K562 (cell line): ENCODE data around the gene KSR2. TPM values are rescaled to one million over a fixed set of nuclear protein-coding genes. Genes with fewer than 3 reads are reported as not detected.

ENCODE experiments used
- ATAC-seq: fragments of 200-7000 bp; cut with Tn5 transposase; 3 replicates; pipeline ENCODE4 v1.9.1; 2020; ENCODE audit warnings: moderate library complexity
- BruUV-seq: library from RNA; stranded (reverse); fragments of 400-500 nt; replicated peaks from 2 replicates; lab custom pipeline; 2021; lab: Mats Ljungman, UMichigan
- CTCF ChIA-PET: fragments of 300-600 bp; formaldehyde crosslinking; extraction: SDS; loops from one replicate; lab custom pipeline; 2021; ENCODE audit warnings: low intra/inter-chr PET ratio; lab: Yijun Ruan, JAX
- POLR2A ChIA-PET: fragments of 300-600, 350-650 bp; sonication (Branson Sonifier 250); formaldehyde crosslinking; extraction: SDS; loops from one replicate; lab custom pipeline; 2021; ENCODE audit warnings: antibody characterized with exemption, inconsistent platforms; lab: Yijun Ruan, JAX
- DNase-seq, 4 experiments: peaks; one replicate each; pipeline versions ENCODE4 v3.0.0 to v3.0.0-alpha.2; 2011 to 2018; ENCODE audit warnings: low spot score in 3 of 4, mixed read lengths in 3 of 4; ENCODE audit errors: extremely low read depth in 1 of 4
- FAIRE-seq: peaks from 2 replicates; lab custom pipeline; 2011; peaks lifted over from hg19 to GRCh38; lab: Jason Lieb, UNC
- H2AFZ ChIP-seq: 2 replicates; pipeline ENCODE4 v1.6.0; 2011; ENCODE audit warnings: low read depth, low read length, control low read depth, inconsistent platforms
- H3K27ac ChIP-seq: fragments of 200-600 bp; 3 replicates; pipeline ENCODE4 v1.8.0; 2011; ENCODE audit warnings: low read depth, mild to moderate bottlenecking, control low read depth, inconsistent platforms, low read length, moderate library complexity, mixed read lengths; ENCODE audit errors: extremely low read depth
- H3K27me3 ChIP-seq, 2 experiments: fragments of 300-600 bp in 1 of 2; 2 replicates in 1 of 2; 3 replicates in 1 of 2; pipeline versions ENCODE4 v1.6.0 to v1.8.0; 2011; ENCODE audit warnings: inconsistent platforms in 2 of 2, low read length in 2 of 2, mild to moderate bottlenecking in 1 of 2, mixed read lengths in 1 of 2, moderate library complexity in 1 of 2; ENCODE audit not compliant: control insufficient read depth in 2 of 2, insufficient read depth in 2 of 2
- H3K36me3 ChIP-seq: fragments of 300-600 bp; 3 replicates; pipeline ENCODE4 v1.8.0; 2011; ENCODE audit warnings: mild to moderate bottlenecking, low read length, inconsistent platforms; ENCODE audit not compliant: control insufficient read depth, insufficient read depth
- H3K4me1 ChIP-seq, 2 experiments: fragments of 200-600 bp in 1 of 2; replicated peaks in 1 of 2; 2 replicates in 1 of 2; 3 replicates in 1 of 2; pipeline versions ENCODE4 v1.5.1 to v1.8.0; 2011; ENCODE audit warnings: inconsistent platforms in 2 of 2, low read length in 2 of 2, mild to moderate bottlenecking in 1 of 2, mixed read lengths in 1 of 2, moderate library complexity in 1 of 2; ENCODE audit not compliant: control insufficient read depth in 2 of 2, insufficient read depth in 2 of 2
- H3K4me2 ChIP-seq: 2 replicates; pipeline ENCODE4 v1.6.1; 2011; ENCODE audit warnings: low read length, control low read depth, inconsistent platforms, mixed read lengths; ENCODE audit not compliant: insufficient read depth
- H3K4me3 ChIP-seq: fragments of 200-600 bp; sonication (generic), shearing (Covaris generic); 2 replicates; pipeline ENCODE4 v1.5.1; 2016; ENCODE audit warnings: control low read depth, inconsistent platforms
- H3K79me2 ChIP-seq: fragments of 200-600 bp; 3 replicates; pipeline ENCODE4 v1.8.0; 2011; ENCODE audit warnings: low read length, inconsistent platforms; ENCODE audit not compliant: control insufficient read depth, insufficient read depth
- H3K9ac ChIP-seq, 2 experiments: 2 replicates each; pipeline versions ENCODE4 v1.6.0 to v1.6.1; 2011; ENCODE audit warnings: low read depth in 2 of 2, low read length in 2 of 2, control low read depth in 1 of 2, inconsistent platforms in 1 of 2, mild to moderate bottlenecking in 1 of 2, mixed read lengths in 1 of 2; ENCODE audit not compliant: insufficient read depth in 1 of 2
- H3K9me1 ChIP-seq: one replicate; pipeline ENCODE4 v1.6.0; 2011; ENCODE audit warnings: inconsistent platforms, mild to moderate bottlenecking, low read length, moderate library complexity; ENCODE audit not compliant: control insufficient read depth, insufficient read depth
- H3K9me3 ChIP-seq: replicated peaks from 2 replicates; pipeline ENCODE4 v1.5.1; 2011; ENCODE audit warnings: low read depth, low read length, inconsistent platforms; ENCODE audit not compliant: control insufficient read depth, insufficient read depth
- H4K20me1 ChIP-seq: replicated peaks from 2 replicates; pipeline ENCODE4 v1.6.1; 2011; ENCODE audit warnings: low read length, inconsistent platforms, mixed read lengths; ENCODE audit not compliant: control insufficient read depth, insufficient read depth
- MCM2 ChIP-seq: fragments of 450-650 bp; IDR thresholded peaks from 2 replicates; pipeline ENCODE4 v1.6.1; 2017; ENCODE audit warnings: low read depth, mild to moderate bottlenecking
- PHTF2 ChIP-seq: fragments of 250-450 bp; sonication (Bioruptor Pico); IDR thresholded peaks from 2 replicates; pipeline ENCODE4 v1.5.0; 2021; ENCODE audit warnings: mild to moderate bottlenecking
- ZBED1 ChIP-seq: IDR thresholded peaks from 2 replicates; pipeline ENCODE4 v1.6.1; 2014
- ZFP36 ChIP-seq: fragments of 150-350 bp; IDR thresholded peaks from 2 replicates; pipeline ENCODE4 v1.6.1; 2018; ENCODE audit warnings: low read length, low read depth; ENCODE audit not compliant: partially characterized antibody
- ZNF232 ChIP-seq: sonication (generic); formaldehyde crosslinking; IDR thresholded peaks from 2 replicates; pipeline ENCODE4 v1.8.0; 2022; ENCODE audit warnings: mild to moderate bottlenecking, missing genetic modification reagents
- ZNF785 ChIP-seq: fragments of 250-450 bp; sonication (Bioruptor Pico); IDR thresholded peaks from 2 replicates; pipeline ENCODE4 v1.4.0; 2020; ENCODE audit warnings: mild to moderate bottlenecking
- WGBS: fragments of 100-300 bp; shearing (Covaris generic); methylation state at CpG from one replicate; pipeline ENCODE4 v1.1.6; 2016; ENCODE audit warnings: low coverage, mixed read lengths; ENCODE audit not compliant: insufficient coverage; ENCODE audit errors: missing lambda C conversion rate; 5-methylcytosine and 5-hydroxymethylcytosine counted together
- in situ Hi-C: fragments of 300-500 bp; cut with MboI; formaldehyde crosslinking; loops from 4 replicates; pipeline ENCODE4 v1.15.0; 2018; ENCODE audit warnings: inconsistent platforms, mixed read lengths
- intact Hi-C: fragments of 100-400 bp; cut with micrococcal nuclease; formaldehyde crosslinking; loops from 2 replicates; pipeline ENCODE4 v1.14.2; 2022
- polyA plus RNA-seq, 8 experiments: library from polyadenylated mRNA; depleted of rRNA in 4 of 8; stranded (reverse) in 5 of 8; unstranded in 3 of 8; fragments of >200 nt; fragmentation: Nextera tagmentation in 2 of 8; fragmentation: Illumina TruSeq in 1 of 8; extraction: Ambion mirVana in 2 of 8; extraction: Trizol in 1 of 8; gene quantifications; 2 replicates each; pipeline versions ENCODE4 v1.2.1 to v1.2.3, GENCODE V29; 2011 to 2014; ENCODE audit warnings: inconsistent platforms in 1 of 8, missing spikeins in 1 of 8
- total RNA-seq, 7 experiments: library from RNA; depleted of rRNA in 6 of 7; stranded (reverse); fragments of >200 nt in 6 of 7; fragmentation: Illumina TruSeq in 2 of 7; extraction: Trizol in 2 of 7; gene quantifications; 2 replicates each; pipeline versions ENCODE4 v1.2.1 to v1.2.3, GENCODE V29; 2011 to 2021; ENCODE audit warnings: low replicate concordance in 1 of 7
- TF ChIP-seq, protein P1 (sequence below): fragments of 450-650 bp; IDR thresholded peaks from 2 replicates; pipeline ENCODE4 v1.7.0; 2016; ENCODE audit warnings: borderline replicate concordance
- TF ChIP-seq, protein P2 (sequence below): sonication (generic); formaldehyde crosslinking; IDR thresholded peaks from 2 replicates; pipeline ENCODE4 v1.8.0; 2023; ENCODE audit warnings: mild to moderate bottlenecking, missing genetic modification reagents
- TF ChIP-seq, protein P3 (sequence below): fragments of 200-400 bp; formaldehyde crosslinking; IDR thresholded peaks from 2 replicates; pipeline ENCODE4 v1.6.1; 2017; ENCODE audit warnings: mild to moderate bottlenecking, low read depth, low read length, moderate library complexity
- TF ChIP-seq, protein P4 (sequence below), 2 experiments: fragments of 150-350 bp in 1 of 2; IDR thresholded peaks; 2 replicates each; pipeline ENCODE4 v1.6.1; 2012 to 2016; ENCODE audit warnings: low read depth in 2 of 2, low read length in 2 of 2, mild to moderate bottlenecking in 1 of 2, moderate library complexity in 1 of 2

KSR2 gene
- total and polyA plus RNA-seq, 9 of the 15 experiments (the other 6 are each of a cell fraction or from before 2014, with no cell fraction given), result not detected

DNA sequence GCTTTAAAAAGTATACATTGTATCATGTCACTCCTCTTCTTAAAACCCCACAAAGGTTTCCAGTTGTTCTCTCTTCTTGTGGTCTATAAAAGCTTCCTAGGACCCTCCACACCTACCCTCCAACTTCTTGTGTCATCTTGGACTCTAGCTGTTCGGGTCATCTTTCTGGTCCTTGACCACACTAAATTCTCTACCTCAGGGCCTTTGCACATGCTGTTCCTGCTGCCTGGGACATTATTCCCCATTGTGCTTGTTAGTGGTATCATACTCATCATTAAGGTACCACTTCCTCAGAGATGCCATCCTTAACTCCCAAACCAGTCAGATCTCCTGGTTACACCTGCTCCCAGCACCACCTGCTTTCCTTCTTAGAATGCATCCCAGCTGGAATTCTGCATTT lies 294.0 kb downstream of the KSR2 start (continued):
- TF ChIP-seq, protein P1, sequence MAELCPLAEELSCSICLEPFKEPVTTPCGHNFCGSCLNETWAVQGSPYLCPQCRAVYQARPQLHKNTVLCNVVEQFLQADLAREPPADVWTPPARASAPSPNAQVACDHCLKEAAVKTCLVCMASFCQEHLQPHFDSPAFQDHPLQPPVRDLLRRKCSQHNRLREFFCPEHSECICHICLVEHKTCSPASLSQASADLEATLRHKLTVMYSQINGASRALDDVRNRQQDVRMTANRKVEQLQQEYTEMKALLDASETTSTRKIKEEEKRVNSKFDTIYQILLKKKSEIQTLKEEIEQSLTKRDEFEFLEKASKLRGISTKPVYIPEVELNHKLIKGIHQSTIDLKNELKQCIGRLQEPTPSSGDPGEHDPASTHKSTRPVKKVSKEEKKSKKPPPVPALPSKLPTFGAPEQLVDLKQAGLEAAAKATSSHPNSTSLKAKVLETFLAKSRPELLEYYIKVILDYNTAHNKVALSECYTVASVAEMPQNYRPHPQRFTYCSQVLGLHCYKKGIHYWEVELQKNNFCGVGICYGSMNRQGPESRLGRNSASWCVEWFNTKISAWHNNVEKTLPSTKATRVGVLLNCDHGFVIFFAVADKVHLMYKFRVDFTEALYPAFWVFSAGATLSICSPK, result no peak
- TF ChIP-seq ZNF232 (CRISPR knock-in tag), result no peak

DNA sequence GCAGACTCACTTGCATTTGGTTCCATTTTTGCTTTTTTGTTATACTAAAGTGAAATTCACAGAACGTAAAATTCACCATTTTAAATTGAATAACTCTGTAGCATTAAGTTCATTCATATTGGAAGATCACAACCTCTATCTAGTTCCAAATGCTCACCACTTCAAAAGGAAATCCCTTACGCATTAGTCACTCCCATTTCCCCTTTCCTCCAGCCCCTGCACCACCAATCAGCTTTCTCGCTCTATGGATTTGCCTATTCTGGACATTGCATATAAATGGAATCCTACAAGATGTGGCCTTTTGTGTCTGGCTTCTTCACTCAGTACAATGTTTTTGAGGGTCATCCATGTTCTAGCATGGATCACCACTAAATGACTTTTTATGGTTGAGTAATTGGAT lies 294.5 kb downstream of the KSR2 start:
- Histone ChIP-seq H4K20me1 (no peaks in the 10 kb centered on the region), H3K27ac (no peak overlapping the region), H3K79me2 (no peaks in the 10 kb centered on the region), H3K9me3 (no peaks in the 10 kb centered on the region), H3K4me3 (no peak overlapping the region), H3K4me2 (no peak overlapping the region), H3K9ac (no peak overlapping the region), H3K36me3 (no peaks in the 10 kb centered on the region), H3K9me1 (no peaks in the 10 kb centered on the region), H2AFZ (no peak overlapping the region), H3K4me1 (no peaks in the 10 kb centered on the region), H3K27me3 (no peaks in the 10 kb centered on the region)
- ATAC-seq (no peak), DNase-seq (no peak), FAIRE-seq (no peak)
- intact Hi-C loops (no loop called here), in situ Hi-C loops (loop anchor here (10.0 kb wide), 1 partner anchor 440 kb away; no protein-coding TSS in a partner anchor)
- ChIA-PET POLR2A (no interaction called here), CTCF (no interaction called here)
- WGBS, result 0% methylated on average over 3 of the region's 3 CpGs
- BruUV-seq, result no TSS peak
- TF ChIP-seq MCM2 (no peak), ZNF785 (CRISPR knock-in tag) (no peak), ZBED1 (no peak), PHTF2 (no peak), ZFP36 (no peak)
- TF ChIP-seq, protein P2, sequence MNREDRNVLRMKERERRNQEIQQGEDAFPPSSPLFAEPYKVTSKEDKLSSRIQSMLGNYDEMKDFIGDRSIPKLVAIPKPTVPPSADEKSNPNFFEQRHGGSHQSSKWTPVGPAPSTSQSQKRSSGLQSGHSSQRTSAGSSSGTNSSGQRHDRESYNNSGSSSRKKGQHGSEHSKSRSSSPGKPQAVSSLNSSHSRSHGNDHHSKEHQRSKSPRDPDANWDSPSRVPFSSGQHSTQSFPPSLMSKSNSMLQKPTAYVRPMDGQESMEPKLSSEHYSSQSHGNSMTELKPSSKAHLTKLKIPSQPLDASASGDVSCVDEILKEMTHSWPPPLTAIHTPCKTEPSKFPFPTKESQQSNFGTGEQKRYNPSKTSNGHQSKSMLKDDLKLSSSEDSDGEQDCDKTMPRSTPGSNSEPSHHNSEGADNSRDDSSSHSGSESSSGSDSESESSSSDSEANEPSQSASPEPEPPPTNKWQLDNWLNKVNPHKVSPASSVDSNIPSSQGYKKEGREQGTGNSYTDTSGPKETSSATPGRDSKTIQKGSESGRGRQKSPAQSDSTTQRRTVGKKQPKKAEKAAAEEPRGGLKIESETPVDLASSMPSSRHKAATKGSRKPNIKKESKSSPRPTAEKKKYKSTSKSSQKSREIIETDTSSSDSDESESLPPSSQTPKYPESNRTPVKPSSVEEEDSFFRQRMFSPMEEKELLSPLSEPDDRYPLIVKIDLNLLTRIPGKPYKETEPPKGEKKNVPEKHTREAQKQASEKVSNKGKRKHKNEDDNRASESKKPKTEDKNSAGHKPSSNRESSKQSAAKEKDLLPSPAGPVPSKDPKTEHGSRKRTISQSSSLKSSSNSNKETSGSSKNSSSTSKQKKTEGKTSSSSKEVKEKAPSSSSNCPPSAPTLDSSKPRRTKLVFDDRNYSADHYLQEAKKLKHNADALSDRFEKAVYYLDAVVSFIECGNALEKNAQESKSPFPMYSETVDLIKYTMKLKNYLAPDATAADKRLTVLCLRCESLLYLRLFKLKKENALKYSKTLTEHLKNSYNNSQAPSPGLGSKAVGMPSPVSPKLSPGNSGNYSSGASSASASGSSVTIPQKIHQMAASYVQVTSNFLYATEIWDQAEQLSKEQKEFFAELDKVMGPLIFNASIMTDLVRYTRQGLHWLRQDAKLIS (CRISPR knock-in tag), result no peak
- TF ChIP-seq, protein P3, sequence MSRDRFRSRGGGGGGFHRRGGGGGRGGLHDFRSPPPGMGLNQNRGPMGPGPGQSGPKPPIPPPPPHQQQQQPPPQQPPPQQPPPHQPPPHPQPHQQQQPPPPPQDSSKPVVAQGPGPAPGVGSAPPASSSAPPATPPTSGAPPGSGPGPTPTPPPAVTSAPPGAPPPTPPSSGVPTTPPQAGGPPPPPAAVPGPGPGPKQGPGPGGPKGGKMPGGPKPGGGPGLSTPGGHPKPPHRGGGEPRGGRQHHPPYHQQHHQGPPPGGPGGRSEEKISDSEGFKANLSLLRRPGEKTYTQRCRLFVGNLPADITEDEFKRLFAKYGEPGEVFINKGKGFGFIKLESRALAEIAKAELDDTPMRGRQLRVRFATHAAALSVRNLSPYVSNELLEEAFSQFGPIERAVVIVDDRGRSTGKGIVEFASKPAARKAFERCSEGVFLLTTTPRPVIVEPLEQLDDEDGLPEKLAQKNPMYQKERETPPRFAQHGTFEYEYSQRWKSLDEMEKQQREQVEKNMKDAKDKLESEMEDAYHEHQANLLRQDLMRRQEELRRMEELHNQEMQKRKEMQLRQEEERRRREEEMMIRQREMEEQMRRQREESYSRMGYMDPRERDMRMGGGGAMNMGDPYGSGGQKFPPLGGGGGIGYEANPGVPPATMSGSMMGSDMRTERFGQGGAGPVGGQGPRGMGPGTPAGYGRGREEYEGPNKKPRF, result no peak
- TF ChIP-seq, protein P4, sequence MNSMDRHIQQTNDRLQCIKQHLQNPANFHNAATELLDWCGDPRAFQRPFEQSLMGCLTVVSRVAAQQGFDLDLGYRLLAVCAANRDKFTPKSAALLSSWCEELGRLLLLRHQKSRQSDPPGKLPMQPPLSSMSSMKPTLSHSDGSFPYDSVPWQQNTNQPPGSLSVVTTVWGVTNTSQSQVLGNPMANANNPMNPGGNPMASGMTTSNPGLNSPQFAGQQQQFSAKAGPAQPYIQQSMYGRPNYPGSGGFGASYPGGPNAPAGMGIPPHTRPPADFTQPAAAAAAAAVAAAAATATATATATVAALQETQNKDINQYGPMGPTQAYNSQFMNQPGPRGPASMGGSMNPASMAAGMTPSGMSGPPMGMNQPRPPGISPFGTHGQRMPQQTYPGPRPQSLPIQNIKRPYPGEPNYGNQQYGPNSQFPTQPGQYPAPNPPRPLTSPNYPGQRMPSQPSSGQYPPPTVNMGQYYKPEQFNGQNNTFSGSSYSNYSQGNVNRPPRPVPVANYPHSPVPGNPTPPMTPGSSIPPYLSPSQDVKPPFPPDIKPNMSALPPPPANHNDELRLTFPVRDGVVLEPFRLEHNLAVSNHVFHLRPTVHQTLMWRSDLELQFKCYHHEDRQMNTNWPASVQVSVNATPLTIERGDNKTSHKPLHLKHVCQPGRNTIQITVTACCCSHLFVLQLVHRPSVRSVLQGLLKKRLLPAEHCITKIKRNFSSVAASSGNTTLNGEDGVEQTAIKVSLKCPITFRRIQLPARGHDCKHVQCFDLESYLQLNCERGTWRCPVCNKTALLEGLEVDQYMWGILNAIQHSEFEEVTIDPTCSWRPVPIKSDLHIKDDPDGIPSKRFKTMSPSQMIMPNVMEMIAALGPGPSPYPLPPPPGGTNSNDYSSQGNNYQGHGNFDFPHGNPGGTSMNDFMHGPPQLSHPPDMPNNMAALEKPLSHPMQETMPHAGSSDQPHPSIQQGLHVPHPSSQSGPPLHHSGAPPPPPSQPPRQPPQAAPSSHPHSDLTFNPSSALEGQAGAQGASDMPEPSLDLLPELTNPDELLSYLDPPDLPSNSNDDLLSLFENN (IDR thresholded peaks at IDR 0.05; ENCODE audit: low read depth in 2 of 2, low read length in 2 of 2), result no peak
